Stomach smooth muscle (tissue), 2 donors: ENCODE data around the gene AEBP2.
"Not testable (repeated sequence)": the region's sequence is repeated elsewhere in the genome, so short reads cannot be mapped to it uniquely, and the experiment has no call there.

Experiments
- H3K27ac ChIP-seq: one replicate; pipeline ENCODE4 v1.7.0; 2013; ENCODE audit warnings: mild to moderate bottlenecking, low read length, inconsistent platforms
- H3K27me3 ChIP-seq, 2 donors: one replicate each; pipeline ENCODE4 v1.7.0; 2013; ENCODE audit warnings: low read length in 2 of 2; ENCODE audit not compliant: insufficient read depth in 2 of 2, control insufficient read depth in 1 of 2
- H3K36me3 ChIP-seq, 2 donors: one replicate each; pipeline ENCODE4 v1.7.0; 2013; ENCODE audit warnings: low read length in 2 of 2; ENCODE audit not compliant: control insufficient read depth in 2 of 2, insufficient read depth in 2 of 2
- H3K4me1 ChIP-seq: one replicate; pipeline ENCODE4 v1.7.0; 2013; ENCODE audit warnings: low read length; ENCODE audit not compliant: control insufficient read depth, insufficient read depth
- H3K4me3 ChIP-seq, 2 donors: one replicate each; pipeline ENCODE4 v1.7.0; 2013; ENCODE audit warnings: low read length in 2 of 2
- H3K9ac ChIP-seq, 2 donors: one replicate each; pipeline ENCODE4 v1.7.0; 2013; ENCODE audit warnings: low read length in 2 of 2, mild to moderate bottlenecking in 1 of 2
- H3K9me3 ChIP-seq, 2 donors: one replicate each; pipeline ENCODE4 v1.7.0; 2013; ENCODE audit warnings: low read length in 2 of 2; ENCODE audit not compliant: control insufficient read depth in 2 of 2
- donor health status: healthy.
- donor health status: Pancreatic carcinoma.

The AEBP2 gene

GRCh38 chr12:19404242-19404880 lies 34.9 kb upstream of the AEBP2 start:
- H3K27me3 ChIP-seq, result no peaks in the 10 kb centered on the region
- H3K9me3 ChIP-seq, result peaks cover 0 to 2% of the 10 kb centered on the region in 2 donors
- no peak overlapping the region for H3K9ac ChIP-seq
- H3K4me3 ChIP-seq, result no peak overlapping the region
- H3K27ac ChIP-seq, result no peak overlapping the region
- H3K4me1 ChIP-seq, result peaks cover 5% of the 10 kb centered on the region
- H3K36me3 ChIP-seq, result no peaks in the 10 kb centered on the region

- no peaks in the 10 kb centered on the region for H3K27me3 ChIP-seq
- no peak overlapping the region for H3K9ac ChIP-seq
- H3K4me3 ChIP-seq, result no peak overlapping the region
- H3K4me1 ChIP-seq, result peaks cover 18% of the 10 kb centered on the region
- H3K36me3 ChIP-seq, result no peaks in the 10 kb centered on the region
- H3K27ac ChIP-seq, result no peak overlapping the region
- no peaks in the 10 kb centered on the region for H3K9me3 ChIP-seq
Measured at GRCh38 chr12:19409376-19409775, 29.9 kb upstream of the AEBP2 start.

GRCh38 chr12:19410211-19410610 lies 29.1 kb upstream of the AEBP2 start:
- Histone ChIP-seq H3K27me3 (no peaks in the 10 kb centered on the region), H3K27ac (peak overlapping the region; percentile 31), H3K4me3 (peak overlapping the region in 1 of 2 donors; percentile 9), H3K4me1 (peaks cover 18% of the 10 kb centered on the region), H3K9ac (peak overlapping the region in 1 of 2 donors; percentile 29), H3K36me3 (no peaks in the 10 kb centered on the region), H3K9me3 (no peaks in the 10 kb centered on the region)

- H3K9me3 ChIP-seq, result no peaks in the 10 kb centered on the region
- no peaks in the 10 kb centered on the region for H3K27me3 ChIP-seq
- peak overlapping the region; percentile 31 for H3K27ac ChIP-seq
- peak overlapping the region; percentile 4 to 29 for H3K9ac ChIP-seq
- H3K36me3 ChIP-seq, result no peaks in the 10 kb centered on the region
- peak overlapping the region; percentile 9 to 20 for H3K4me3 ChIP-seq
- peaks cover 18% of the 10 kb centered on the region for H3K4me1 ChIP-seq
Measured at GRCh38 chr12:19410629-19411185, 28.6 kb upstream of the AEBP2 start.

- H3K4me1 ChIP-seq, result peaks cover 18% of the 10 kb centered on the region
- H3K27ac ChIP-seq, result peak overlapping the region; percentile 31
- no peaks in the 10 kb centered on the region for H3K36me3 ChIP-seq
- H3K27me3 ChIP-seq, result no peaks in the 10 kb centered on the region
- peak overlapping the region in 1 of 2 donors; percentile 14 for H3K9ac ChIP-seq
- no peaks in the 10 kb centered on the region for H3K9me3 ChIP-seq
- peak overlapping the region in 1 of 2 donors; percentile 20 for H3K4me3 ChIP-seq
Measured at GRCh38 chr12:19411234-19412204, 27.8 kb upstream of the AEBP2 start.

- H3K27ac ChIP-seq, result peak overlapping the region; percentile 46
- no peaks in the 10 kb centered on the region for H3K36me3 ChIP-seq
- H3K27me3 ChIP-seq, result no peaks in the 10 kb centered on the region
- H3K4me1 ChIP-seq, result peaks cover 18% of the 10 kb centered on the region
- H3K9me3 ChIP-seq, result no peaks in the 10 kb centered on the region
- H3K9ac ChIP-seq, result no peak overlapping the region
- H3K4me3 ChIP-seq, result no peak overlapping the region
Measured at GRCh38 chr12:19412844-19413243, 26.4 kb upstream of the AEBP2 start.

- not testable (repeated sequence) for H3K27ac ChIP-seq, H3K36me3 ChIP-seq, H3K9ac ChIP-seq, H3K27me3 ChIP-seq, H3K4me3 ChIP-seq, H3K9me3 ChIP-seq
- H3K4me1 ChIP-seq, result peaks cover 18% of the 10 kb centered on the region
Measured at GRCh38 chr12:19413582-19413981, 25.7 kb upstream of the AEBP2 start.

- H3K4me1 ChIP-seq, result peaks cover 6% of the 10 kb centered on the region
- no peak overlapping the region for H3K9ac ChIP-seq
- no peaks in the 10 kb centered on the region for H3K27me3 ChIP-seq
- H3K4me3 ChIP-seq, result no peak overlapping the region
- H3K9me3 ChIP-seq, result no peaks in the 10 kb centered on the region
- no peak overlapping the region for H3K27ac ChIP-seq
- H3K36me3 ChIP-seq, result no peaks in the 10 kb centered on the region
Measured at GRCh38 chr12:19415563-19415962, 23.7 kb upstream of the AEBP2 start.

GRCh38 chr12:19419086-19419485 lies 20.2 kb upstream of the AEBP2 start:
- no peaks in the 10 kb centered on the region for H3K9me3 ChIP-seq
- H3K9ac ChIP-seq, result no peak overlapping the region
- H3K4me3 ChIP-seq, result no peak overlapping the region
- no peaks in the 10 kb centered on the region for H3K4me1 ChIP-seq
- H3K27ac ChIP-seq, result no peak overlapping the region
- no peaks in the 10 kb centered on the region for H3K36me3 ChIP-seq
- H3K27me3 ChIP-seq, result no peaks in the 10 kb centered on the region

GRCh38 chr12:19421503-19422282 lies 17.6 kb upstream of the AEBP2 start:
- H3K27ac ChIP-seq, result no peak overlapping the region
- peaks cover 0 to 6% of the 10 kb centered on the region in 2 donors for H3K9me3 ChIP-seq
- no peaks in the 10 kb centered on the region for H3K4me1 ChIP-seq
- no peak overlapping the region for H3K9ac ChIP-seq
- H3K4me3 ChIP-seq, result no peak overlapping the region
- H3K36me3 ChIP-seq, result no peaks in the 10 kb centered on the region
- no peaks in the 10 kb centered on the region for H3K27me3 ChIP-seq
